HepG2 (cell line): Measurements from ENCODE around the gene CCDC120. TPM values are rescaled to one million over a fixed set of nuclear protein-coding genes. Genes with fewer than 3 reads are reported as not detected.

Experiments used
- ARID2 ChIP-seq: sonication (generic); formaldehyde crosslinking; IDR thresholded peaks from 2 replicates; pipeline ENCODE4 v1.8.1; 2022; ENCODE audit warnings: mild to moderate bottlenecking, missing genetic modification reagents, borderline replicate concordance
- ASH2L ChIP-seq: fragments of 300-600, 200-600 bp; sonication (generic); IDR thresholded peaks from 2 replicates; pipeline ENCODE4 v1.7.0; 2017; ENCODE audit warnings: low read depth, mild to moderate bottlenecking, moderate library complexity, mixed read lengths, low read length; ENCODE audit not compliant: insufficient read length
- CREBL2 ChIP-seq: sonication (generic); formaldehyde crosslinking; IDR thresholded peaks from 2 replicates; pipeline ENCODE4 v1.8.1; 2023; ENCODE audit warnings: missing genetic modification reagents, mild to moderate bottlenecking, borderline replicate concordance
- GABPB1 ChIP-seq: IDR thresholded peaks from 2 replicates; pipeline ENCODE4 v1.6.1; 2016; ENCODE audit warnings: mild to moderate bottlenecking, missing genetic modification reagents, moderate library complexity, missing compliant biosample characterization
- KLF6 ChIP-seq: IDR thresholded peaks from 2 replicates; pipeline ENCODE4 v1.8.0; 2016; ENCODE audit warnings: missing biosample characterization, missing genetic modification reagents
- NR2F6 ChIP-seq, 2 experiments: IDR thresholded peaks; 2 replicates each; pipeline ENCODE4 v1.6.1; 2016; ENCODE audit warnings: antibody characterized with exemption in 1 of 2, mild to moderate bottlenecking in 1 of 2
- SIN3A ChIP-seq: IDR thresholded peaks from 2 replicates; pipeline ENCODE4 v1.6.1; 2011; ENCODE audit warnings: low read depth, mild to moderate bottlenecking, control low read depth, low read length, borderline replicate concordance
- SP4 ChIP-seq: sonication (generic); formaldehyde crosslinking; IDR thresholded peaks from 2 replicates; pipeline ENCODE4 v1.8.1; 2023; ENCODE audit warnings: mild to moderate bottlenecking, missing genetic modification reagents
- TP53 ChIP-seq: sonication (generic); formaldehyde crosslinking; conservative IDR thresholded peaks from 2 replicates; pipeline ENCODE4 v1.4.0; 2020; ENCODE audit warnings: missing genetic modification reagents
- ZNF777 ChIP-seq: sonication (generic); formaldehyde crosslinking; IDR thresholded peaks from 2 replicates; pipeline ENCODE4 v1.4.0; 2020; ENCODE audit warnings: missing genetic modification reagents
- ZNF780A ChIP-seq: sonication (generic); formaldehyde crosslinking; IDR thresholded peaks from 2 replicates; pipeline ENCODE4 v1.8.0; 2022; ENCODE audit warnings: mild to moderate bottlenecking, missing genetic modification reagents, moderate library complexity
- polyA plus RNA-seq, 8 experiments: library from polyadenylated mRNA; depleted of rRNA in 3 of 8; stranded (reverse) in 7 of 8; unstranded in 1 of 8; fragments of >200 nt; fragmentation: Illumina TruSeq in 4 of 8; extraction: Trizol in 4 of 8; gene quantifications; 2 replicates each; pipeline versions ENCODE4 v1.2.1 to v1.2.3, GENCODE V29; 2011 to 2016; ENCODE audit warnings: low read depth in 4 of 8, missing spikeins in 1 of 8, mixed read lengths in 1 of 8; ENCODE audit not compliant: insufficient read depth in 1 of 8
- total RNA-seq, 5 experiments: library from RNA; depleted of rRNA; stranded (reverse); fragments of >200 nt; fragmentation: Illumina TruSeq; extraction: Trizol; gene quantifications; 2 replicates each; pipeline ENCODE4 v1.2.3, GENCODE V29; 2016; ENCODE audit warnings: low read depth in 1 of 5
- TF ChIP-seq, protein P1 (sequence below): sonication (generic); formaldehyde crosslinking; IDR thresholded peaks from 2 replicates; pipeline ENCODE4 v1.8.1; 2023; ENCODE audit warnings: missing genetic modification reagents, inconsistent platforms, borderline replicate concordance

CCDC120 gene
- total and polyA plus RNA-seq, 2 of the 13 experiments (the other 11 are each of a cell fraction or from before 2014, with no cell fraction given), result 0.89 to 3.2 TPM

DNA sequence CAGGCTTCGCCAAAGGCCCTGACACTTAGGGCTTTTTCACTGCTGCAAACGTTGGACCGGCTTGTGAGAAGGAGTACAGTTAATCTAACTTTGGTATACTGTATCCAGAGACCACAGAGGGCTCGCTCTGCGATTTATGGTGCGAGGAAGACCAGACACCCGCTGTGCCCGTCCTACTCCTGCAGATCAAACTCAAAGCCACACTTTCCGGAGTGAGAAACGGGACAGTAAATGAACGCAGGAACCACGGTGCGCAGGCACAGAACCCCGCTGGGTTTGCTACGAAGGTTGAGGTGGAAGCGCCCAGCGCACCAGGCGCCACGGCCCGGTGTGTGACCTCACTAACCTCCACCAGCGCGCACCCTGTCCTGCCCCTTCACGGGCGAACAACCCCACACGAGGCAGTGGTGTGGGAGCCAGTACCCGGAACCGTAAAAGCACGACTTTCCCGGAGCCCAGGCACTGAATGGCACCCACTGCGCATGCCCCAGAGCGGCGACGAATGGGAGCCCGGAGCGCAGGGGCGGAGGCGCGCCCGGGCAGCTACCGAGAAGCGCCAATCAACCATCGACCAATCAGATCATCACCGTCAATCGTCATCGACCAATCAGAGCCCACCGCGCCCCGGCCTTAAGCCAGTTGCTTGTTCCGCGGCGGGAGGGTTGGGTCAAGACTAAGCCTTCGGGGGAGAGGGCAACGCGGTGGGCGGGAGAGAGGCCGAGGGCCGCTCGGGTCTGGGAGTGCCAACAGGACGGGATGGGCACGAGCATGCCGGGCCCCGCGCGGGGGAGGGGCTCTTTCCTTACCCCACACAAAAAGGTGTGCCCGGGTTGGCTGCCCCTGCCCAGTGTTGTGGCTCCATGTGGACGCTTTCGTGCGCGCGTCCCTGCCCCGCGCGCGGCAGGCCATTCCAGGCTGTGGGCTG, 42.2 kb downstream of the CCDC120 start (continued):
- TF ChIP-seq, protein P1, sequence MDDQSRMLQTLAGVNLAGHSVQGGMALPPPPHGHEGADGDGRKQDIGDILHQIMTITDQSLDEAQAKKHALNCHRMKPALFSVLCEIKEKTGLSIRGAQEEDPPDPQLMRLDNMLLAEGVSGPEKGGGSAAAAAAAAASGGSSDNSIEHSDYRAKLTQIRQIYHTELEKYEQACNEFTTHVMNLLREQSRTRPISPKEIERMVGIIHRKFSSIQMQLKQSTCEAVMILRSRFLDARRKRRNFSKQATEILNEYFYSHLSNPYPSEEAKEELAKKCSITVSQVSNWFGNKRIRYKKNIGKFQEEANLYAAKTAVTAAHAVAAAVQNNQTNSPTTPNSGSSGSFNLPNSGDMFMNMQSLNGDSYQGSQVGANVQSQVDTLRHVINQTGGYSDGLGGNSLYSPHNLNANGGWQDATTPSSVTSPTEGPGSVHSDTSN, result peak; percentile 39; the same call in 1 of the 2 replicates
- TF ChIP-seq GABPB1 (CRISPR knock-in tag) (peak; percentile 63), CREBL2 (CRISPR knock-in tag) (no peak), ZNF777 (CRISPR knock-in tag) (no peak), ASH2L (no peak), NR2F6 (IDR thresholded peaks at IDR 0.05) (no peak), NR2F6 (CRISPR knock-in tag; IDR thresholded peaks at IDR 0.05) (peak; percentile 14; the same call in 1 of the 2 replicates), ZNF780A (CRISPR knock-in tag) (no peak), SP4 (CRISPR knock-in tag) (0 out of 2 replicates have a peak, but pooled peaks have one; percentile 51), KLF6 (CRISPR knock-in tag) (0 out of 2 replicates have a peak, but pooled peaks have one; percentile 32), ARID2 (CRISPR knock-in tag) (0 out of 2 replicates have a peak, but pooled peaks have one; percentile 42), TP53 (CRISPR knock-in tag) (no peak), SIN3A (no peak; the same call in 1 of the 2 replicates)
